ENCODE results near the gene DEPP1. TPM values are rescaled to one million over a fixed set of nuclear protein-coding genes. Genes with fewer than 3 reads are reported as not detected.

DEPP1 gene
- total and polyA plus RNA-seq, 10 of the 15 experiments (the other 5 are each of a cell fraction or from before 2014, with no cell fraction given) = 1.7 to 12.1 (median 7.3) TPM

DNA sequence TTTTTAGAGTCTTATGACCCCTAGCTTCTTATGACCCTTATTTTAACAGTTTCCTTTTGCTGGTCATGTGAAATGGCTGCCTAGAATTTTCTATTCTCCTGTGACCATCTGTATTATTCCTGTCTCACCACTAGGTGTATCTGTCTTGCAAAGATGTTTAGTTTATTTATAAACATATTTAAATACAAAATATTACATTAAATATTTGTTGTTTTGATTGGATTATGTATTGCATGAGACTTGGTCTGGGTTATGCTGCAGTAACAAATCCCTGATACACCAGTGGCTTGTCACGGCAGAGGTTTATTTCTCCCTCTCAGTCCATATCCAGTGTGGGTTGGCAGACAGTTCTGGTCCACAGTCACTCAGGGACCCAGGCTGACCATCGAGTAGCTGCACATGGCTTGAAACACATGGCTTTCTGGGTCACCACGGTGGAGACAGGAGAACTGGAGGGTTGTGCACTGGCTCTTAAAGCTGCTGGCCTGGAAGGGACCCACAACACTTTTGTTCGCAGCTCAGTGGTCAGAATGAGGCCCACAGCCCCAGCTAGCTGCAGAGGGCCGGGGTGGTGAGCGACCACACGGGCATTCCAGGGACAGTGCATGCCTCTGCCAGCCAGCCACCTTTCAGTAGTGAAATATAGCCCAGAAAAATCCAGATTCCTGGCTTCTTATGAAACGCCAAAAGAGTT is 11.6 kb downstream of the DEPP1 start:
- Histone ChIP-seq H3K9ac (ENCODE audit: control insufficient read depth, insufficient read depth, low read length) (peak overlapping the region; percentile 13; the same call in 1 of the 2 replicates), H3K4me1 (ENCODE audit: control insufficient read depth, insufficient read depth, low read length) (peaks cover 70% of the 10 kb centered on the region), H2AFZ (ENCODE audit: control insufficient read depth, low read depth, low read length) (no peak overlapping the region; the same call in 1 of the 2 replicates), H3K36me3 (ENCODE audit: control insufficient read depth in 2 of 2, insufficient read depth in 2 of 2, low read length in 1 of 2) (peaks cover 0 to 8% of the 10 kb centered on the region in 2 experiments; a peak in 2 of 4 replicates), H3K4me2 (ENCODE audit: control insufficient read depth, insufficient read depth) (peak overlapping the region; percentile 82), H3K27ac (ENCODE audit: control insufficient read depth, insufficient read depth) (peak overlapping the region; percentile 85), H3K9me3 (replicated peaks; ENCODE audit: control insufficient read depth, insufficient read depth, low read length) (no peaks in the 10 kb centered on the region), H3K4me3 (peak overlapping the region; percentile 7; the same call in 1 of the 2 replicates), H3K79me2 (ENCODE audit: control insufficient read depth, insufficient read depth, low read length) (peaks cover 19% of the 10 kb centered on the region), H3K27me3 (replicated peaks in 1 of 2; ENCODE audit: control insufficient read depth in 2 of 2, insufficient read depth in 2 of 2, low read length in 1 of 2) (no peaks in the 10 kb centered on the region), H4K20me1 (ENCODE audit: control insufficient read depth, insufficient read depth) (no peaks in the 10 kb centered on the region)
- TF ChIP-seq CHD1 (IDR thresholded peaks at IDR 0.05; ENCODE audit: low read depth, low read length) = no peak
- TF ChIP-seq, protein P1, sequence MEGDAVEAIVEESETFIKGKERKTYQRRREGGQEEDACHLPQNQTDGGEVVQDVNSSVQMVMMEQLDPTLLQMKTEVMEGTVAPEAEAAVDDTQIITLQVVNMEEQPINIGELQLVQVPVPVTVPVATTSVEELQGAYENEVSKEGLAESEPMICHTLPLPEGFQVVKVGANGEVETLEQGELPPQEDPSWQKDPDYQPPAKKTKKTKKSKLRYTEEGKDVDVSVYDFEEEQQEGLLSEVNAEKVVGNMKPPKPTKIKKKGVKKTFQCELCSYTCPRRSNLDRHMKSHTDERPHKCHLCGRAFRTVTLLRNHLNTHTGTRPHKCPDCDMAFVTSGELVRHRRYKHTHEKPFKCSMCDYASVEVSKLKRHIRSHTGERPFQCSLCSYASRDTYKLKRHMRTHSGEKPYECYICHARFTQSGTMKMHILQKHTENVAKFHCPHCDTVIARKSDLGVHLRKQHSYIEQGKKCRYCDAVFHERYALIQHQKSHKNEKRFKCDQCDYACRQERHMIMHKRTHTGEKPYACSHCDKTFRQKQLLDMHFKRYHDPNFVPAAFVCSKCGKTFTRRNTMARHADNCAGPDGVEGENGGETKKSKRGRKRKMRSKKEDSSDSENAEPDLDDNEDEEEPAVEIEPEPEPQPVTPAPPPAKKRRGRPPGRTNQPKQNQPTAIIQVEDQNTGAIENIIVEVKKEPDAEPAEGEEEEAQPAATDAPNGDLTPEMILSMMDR (IDR thresholded peaks at IDR 0.05 in 2 of 3, conservative IDR thresholded peaks at IDR 0.05 in 1 of 3; ENCODE audit: control insufficient read depth in 2 of 3, extremely low read depth in 1 of 3, insufficient read depth in 1 of 3, low read depth in 3 of 3, low read length in 3 of 3) = peak; percentile 8 to 37 (median 17); a peak in 3 of 6 replicates
- TF ChIP-seq YY1 (IDR thresholded peaks at IDR 0.05; ENCODE audit: low read depth, low read length) = peak; percentile 49; the same call in 1 of the 2 replicates
- in situ Hi-C loops (cut with MboI) = loop anchor here (10.0 to 25.0 kb wide), 2 partner anchors 1562 to 1805 kb away; partner anchors contain the start of gene HNRNPF
- ChIA-PET SMC1A (ENCODE audit: uncharacterized antibody, unreplicated experiment) (interaction anchor here (0.7 to 9.3 kb wide), 12 partner anchors 9 to 1365 kb away, joined by 3 to 147 read pairs (median 5); partner anchors contain the start of gene DEPP1), POLR2A (interaction anchor here (0.5 to 14.0 kb wide), 7 partner anchors 9 to 1563 kb away, joined by 3 to 174 read pairs (median 4); partner anchors contain the start of genes DEPP1 and ZNF22), CTCF (interaction anchor here (0.6 to 9.1 kb wide), 14 partner anchors 9 to 286 kb away, joined by 3 to 116 read pairs (median 4); partner anchors contain the start of gene ZNF22), RAD21 (ENCODE audit: unreplicated experiment) (interaction anchor here (1.3 to 9.2 kb wide), 4 partner anchors 12 to 33 kb away, joined by 4 to 124 read pairs (median 47); partner anchors contain the start of gene DEPP1)
- no TSS peak for BruUV-seq (replicated peaks)
- FAIRE-seq = no peak
- no peak for ATAC-seq
- intact Hi-C loops (cut with micrococcal nuclease; ENCODE audit: unreplicated experiment) = loop anchor here (1.0 to 10.0 kb wide), 4 partner anchors 8 to 1822 kb away; partner anchors contain the start of gene ALOX5
- WGBS (ENCODE audit: insufficient coverage, insufficient replicate concordance, low lambda C conversion rate, missing lambda C conversion rate) = 81% methylated on average over 8 of the region's 8 CpGs
- no peak for DNase-seq (ENCODE audit: low read depth, low spot score)
